MG63 (cell line): ENCODE data around the gene ABHD16A. TPM values are rescaled to one million over a fixed set of nuclear protein-coding genes. Genes with fewer than 3 reads are reported as not detected.
A peak's percentile ranks its signal among the peaks of the same experiment; 100 is the strongest.

Experiments used
- DNase-seq: peaks from one replicate; pipeline ENCODE4 v3.0.0-alpha.2; 2020
- H3K27me3 ChIP-seq: fragments of 250-450 bp; sonication (Bioruptor Pico); 2 replicates; pipeline ENCODE4 v1.5.1; 2020; ENCODE audit warnings: mild to moderate bottlenecking, moderate library complexity
- H3K36me3 ChIP-seq: fragments of 250-450 bp; sonication (Bioruptor Pico); 2 replicates; pipeline ENCODE4 v1.5.1; 2020; ENCODE audit warnings: mild to moderate bottlenecking, moderate library complexity
- H3K4me3 ChIP-seq: fragments of 250-450 bp; sonication (Bioruptor Pico); 2 replicates; pipeline ENCODE4 v1.5.1; 2020; ENCODE audit warnings: mild to moderate bottlenecking, moderate library complexity
- H3K9me3 ChIP-seq: fragments of 250-450 bp; sonication (Bioruptor Pico); 2 replicates; pipeline ENCODE4 v1.5.1; 2020; ENCODE audit warnings: mild to moderate bottlenecking, moderate library complexity
- total RNA-seq: library from RNA; depleted of rRNA; stranded (reverse); fragments of >200 nt; shearing (Covaris generic); gene quantifications from 2 replicates; pipeline ENCODE4 v1.2.3, GENCODE V29; 2014; ENCODE audit warnings: low replicate concordance; rRNA removed

The ABHD16A gene
- total RNA-seq, 1 experiment from 2014 or later, result 43.4 TPM

GRCh38 chr6:31642798-31643570 is 60.1 kb downstream of the ABHD16A start:
- DNase-seq, result no peak
- H3K36me3 ChIP-seq, result peaks cover 9% of the 10 kb centered on the region
- no peak overlapping the region for H3K4me3 ChIP-seq
- H3K27me3 ChIP-seq, result no peaks in the 10 kb centered on the region
- no peaks in the 10 kb centered on the region for H3K9me3 ChIP-seq

- no peak for DNase-seq
- Histone ChIP-seq H3K27me3 (no peaks in the 10 kb centered on the region), H3K36me3 (peaks cover 15% of the 10 kb centered on the region), H3K4me3 (no peak overlapping the region), H3K9me3 (no peaks in the 10 kb centered on the region)
Observed at GRCh38 chr6:31641370-31641769, 61.8 kb downstream of the ABHD16A start.

GRCh38 chr6:31640612-31641011 is 62.5 kb downstream of the ABHD16A start:
- H3K9me3 ChIP-seq, result no peaks in the 10 kb centered on the region
- H3K36me3 ChIP-seq, result peaks cover 18% of the 10 kb centered on the region
- no peak for DNase-seq
- no peaks in the 10 kb centered on the region for H3K27me3 ChIP-seq
- no peak overlapping the region for H3K4me3 ChIP-seq

GRCh38 chr6:31639449-31639861 is 63.7 kb downstream of the ABHD16A start:
- no peak overlapping the region for H3K4me3 ChIP-seq
- H3K36me3 ChIP-seq, result peaks cover 21% of the 10 kb centered on the region
- no peaks in the 10 kb centered on the region for H3K9me3 ChIP-seq
- peak; percentile 29 for DNase-seq
- H3K27me3 ChIP-seq, result no peaks in the 10 kb centered on the region

GRCh38 chr6:31639043-31639442 is 64.1 kb downstream of the ABHD16A start:
- H3K36me3 ChIP-seq, result peaks cover 23% of the 10 kb centered on the region
- no peaks in the 10 kb centered on the region for H3K9me3 ChIP-seq
- no peak overlapping the region for H3K4me3 ChIP-seq
- DNase-seq, result no peak
- no peaks in the 10 kb centered on the region for H3K27me3 ChIP-seq

Other genes starting within 250 kb of the ABHD16A start
- gene MICB, start 205.2 kb downstream of the ABHD16A start, total RNA-seq, result 13.1 and 17.6 TPM in 2 replicates
- not detected in 2 replicates for gene MCCD1, start 174.4 kb downstream of the ABHD16A start, total RNA-seq
- gene DDX39B, start 161.3 kb downstream of the ABHD16A start, total RNA-seq, result 389 and 536 TPM in 2 replicates
- gene ATP6V1G2, start 156.7 kb downstream of the ABHD16A start, total RNA-seq, result 2.1 and 3.4 TPM in 2 replicates
- 19.7 and 29.3 TPM in 2 replicates for gene NFKBIL1, start 155.7 kb downstream of the ABHD16A start, total RNA-seq
- not detected in 2 replicates for gene LTA, start 131.0 kb downstream of the ABHD16A start, total RNA-seq
- not detected in 2 replicates for gene TNF, start 127.8 kb downstream of the ABHD16A start, total RNA-seq
- gene LTB, start 120.9 kb downstream of the ABHD16A start, total RNA-seq, result not detected in 2 replicates
- not detected in 2 replicates for gene LST1, start 117.0 kb downstream of the ABHD16A start, total RNA-seq
- gene NCR3, start 110.3 kb downstream of the ABHD16A start, total RNA-seq, result not detected in 2 replicates
- gene AIF1, start 88.1 kb downstream of the ABHD16A start, total RNA-seq, result not detected in 2 replicates
- gene PRRC2A, start 82.6 kb downstream of the ABHD16A start, total RNA-seq, result 17.1 and 18.2 TPM in 2 replicates
- 82.2 and 194 TPM in 2 replicates for gene BAG6, start 50.7 kb downstream of the ABHD16A start, total RNA-seq
- gene APOM, start 47.4 kb downstream of the ABHD16A start, total RNA-seq, result 0.56 TPM in 1 of 2 replicates, not detected in the other
- 5.9 and 6.5 TPM in 2 replicates for gene C6orf47, start 42.5 kb downstream of the ABHD16A start, total RNA-seq
- 21.4 and 24.2 TPM in 2 replicates for gene GPANK1, start 38.3 kb downstream of the ABHD16A start, total RNA-seq
- 88.8 and 99.8 TPM in 2 replicates for gene CSNK2B, start 37.2 kb downstream of the ABHD16A start, total RNA-seq
- 0.42 and 1.1 TPM in 2 replicates for gene LY6G5B, start 33.3 kb downstream of the ABHD16A start, total RNA-seq
- not detected in 2 replicates for gene LY6G5C, start 22.3 kb downstream of the ABHD16A start, total RNA-seq
- not detected in 2 replicates for gene LY6G6F, start 3.5 kb upstream of the ABHD16A start, total RNA-seq
- gene LY6G6D, start 12.0 kb upstream of the ABHD16A start, total RNA-seq, result not detected in 2 replicates
- not detected in 2 replicates for gene LY6G6C, start 18.4 kb upstream of the ABHD16A start, total RNA-seq
- gene MPIG6B, start 20.0 kb upstream of the ABHD16A start, total RNA-seq, result not detected in 2 replicates
- gene DDAH2, start 26.0 kb upstream of the ABHD16A start, total RNA-seq, result 24.6 and 31.9 TPM in 2 replicates
- gene CLIC1, start 33.2 kb upstream of the ABHD16A start, total RNA-seq, result 571 and 764 TPM in 2 replicates
- gene MSH5, start 36.7 kb upstream of the ABHD16A start, total RNA-seq, result 3.1 and 6.3 TPM in 2 replicates
- 2.5 TPM in 1 of 2 replicates, not detected in the other for gene SAPCD1, start 59.3 kb upstream of the ABHD16A start, total RNA-seq
- 0.13 and 0.84 TPM in 2 replicates for gene VWA7, start 74.0 kb upstream of the ABHD16A start, total RNA-seq
- gene VARS1, start 92.4 kb upstream of the ABHD16A start, total RNA-seq, result 58.8 and 107 TPM in 2 replicates
- 57.0 and 58.4 TPM in 2 replicates for gene LSM2, start 103.6 kb upstream of the ABHD16A start, total RNA-seq
- 0.33 and 0.39 TPM in 2 replicates for gene HSPA1L, start 112.0 kb upstream of the ABHD16A start, total RNA-seq
- 32.5 and 71.8 TPM in 2 replicates for gene HSPA1A, start 112.2 kb upstream of the ABHD16A start, total RNA-seq
- 48.7 and 72.1 TPM in 2 replicates for gene HSPA1B, start 124.4 kb upstream of the ABHD16A start, total RNA-seq
- gene NEU1, start 159.5 kb upstream of the ABHD16A start, total RNA-seq, result 11.7 and 14.6 TPM in 2 replicates
- gene SLC44A4, start 175.7 kb upstream of the ABHD16A start, total RNA-seq, result not detected in 2 replicates
- gene EHMT2, start 194.4 kb upstream of the ABHD16A start, total RNA-seq, result 30.4 and 38.9 TPM in 2 replicates
- 0.67 and 9.3 TPM in 2 replicates for gene ZBTB12, start 198.8 kb upstream of the ABHD16A start, total RNA-seq
- 0.13 and 0.20 TPM in 2 replicates for gene C2, start 224.4 kb upstream of the ABHD16A start, total RNA-seq
- 2.2 and 6.9 TPM in 2 replicates for gene CFB, start 242.8 kb upstream of the ABHD16A start, total RNA-seq